Pancreas (tissue), 10 donors: ENCODE data around the gene ABTB2. TPM values are rescaled to one million over a fixed set of nuclear protein-coding genes. Genes with fewer than 3 reads are reported as not detected.

Source experiments
- ATAC-seq, 4 donors: fragments of 200-7000 bp; cut with Tn5 transposase; one replicate each; pipeline versions ENCODE4 v1.8.0 to v1.9.1; 2020; ENCODE audit warnings: mild to moderate bottlenecking in 4 of 4, moderate library complexity in 4 of 4
- DNase-seq, 6 donors: peaks; one replicate each; pipeline ENCODE4 v3.0.0-alpha.2; 2020
- FAIRE-seq: peaks from 2 replicates; lab custom pipeline; 2012; peaks lifted over from hg19 to GRCh38; lab: Jason Lieb, UNC
- H3K27ac ChIP-seq, 4 donors: fragments of 200-600 bp; sonication (generic); 1 replicate in 3 of 4; 2 replicates in 1 of 4; pipeline versions ENCODE4 v1.5.0 to v1.8.0; 2020
- H3K27me3 ChIP-seq, 4 donors: fragments of 200-600 bp; one replicate each; pipeline ENCODE4 v1.8.0; 2021
- H3K36me3 ChIP-seq, 3 donors: fragments of 200-600 bp; sonication (generic) in 1 of 3; one replicate each; pipeline versions ENCODE4 v1.5.0 to v1.8.0; 2020 to 2021
- H3K4me1 ChIP-seq, 3 donors: fragments of 200-600 bp; one replicate each; pipeline ENCODE4 v1.8.0; 2021
- H3K4me3 ChIP-seq, 4 donors: fragments of 200-600 bp; sonication (generic) in 2 of 4; one replicate each; pipeline versions ENCODE4 v1.5.0 to v1.8.0; 2020 to 2021
- H3K9me3 ChIP-seq, 4 donors: fragments of 200-600 bp; one replicate each; pipeline ENCODE4 v1.8.0; 2021
- CTCF ChIP-seq, 4 donors: fragments of 200-600 bp; sonication (generic) in 3 of 4; IDR thresholded peaks; one replicate each; pipeline versions ENCODE4 v1.5.0 to v1.8.0; 2021; ENCODE audit warnings: antibody characterized with exemption in 4 of 4
- WGBS, 2 donors: extraction: QIAGEN DNeasy Blood & Tissue Kit; methylation state at CpG; one replicate each; pipeline ENCODE4 v1.1.7; 2013; 5-methylcytosine and 5-hydroxymethylcytosine counted together
- intact Hi-C, 3 donors: fragments of 100-400 bp; cut with DNase I; formaldehyde crosslinking; loops; one replicate each; pipeline versions ENCODE4 v1.11.1 to v1.14.2; 2022
- polyA plus RNA-seq, 2 donors: library from polyadenylated mRNA; stranded (reverse); fragments of 200-250 nt; gene quantifications; one replicate each; pipeline ENCODE4 v1.2.3, GENCODE V29; 2013
- total RNA-seq, 6 donors: library from RNA; stranded (reverse); fragmentation: NEBNext Ultra II Directional in 4 of 6; extraction: Animal tissue kit (Norgen Biotek cat#: 25700) in 4 of 6; gene quantifications; one replicate each; pipeline versions ENCODE4 v1.2.1 to v1.2.4, GENCODE V29; 2021 to 2023
- donor health status: healthy with polysubstance abuse.
- donor health status: DM: no; HTN: no; CAD: no; lungs with moderate emphysema.
- donor health status: DM: no; HTN: no; CAD: no.
- donor health status: control.
- donor health status: control.
- donor health status: Bipolar disorder and iron deficiency.
- donor health status: DM: yes; HTN: yes; CAD: no.
- donor health status: DM: no; HTN: no; CAD: no.
- donor health status: DM: no; HTN: no; CAD: no.
- donor health status: DM: yes; HTN: yes; CAD: no.

ABTB2 gene
- total and polyA plus RNA-seq, 8 donors, result 0.63 to 4.4 (median 1.9) TPM

DNA sequence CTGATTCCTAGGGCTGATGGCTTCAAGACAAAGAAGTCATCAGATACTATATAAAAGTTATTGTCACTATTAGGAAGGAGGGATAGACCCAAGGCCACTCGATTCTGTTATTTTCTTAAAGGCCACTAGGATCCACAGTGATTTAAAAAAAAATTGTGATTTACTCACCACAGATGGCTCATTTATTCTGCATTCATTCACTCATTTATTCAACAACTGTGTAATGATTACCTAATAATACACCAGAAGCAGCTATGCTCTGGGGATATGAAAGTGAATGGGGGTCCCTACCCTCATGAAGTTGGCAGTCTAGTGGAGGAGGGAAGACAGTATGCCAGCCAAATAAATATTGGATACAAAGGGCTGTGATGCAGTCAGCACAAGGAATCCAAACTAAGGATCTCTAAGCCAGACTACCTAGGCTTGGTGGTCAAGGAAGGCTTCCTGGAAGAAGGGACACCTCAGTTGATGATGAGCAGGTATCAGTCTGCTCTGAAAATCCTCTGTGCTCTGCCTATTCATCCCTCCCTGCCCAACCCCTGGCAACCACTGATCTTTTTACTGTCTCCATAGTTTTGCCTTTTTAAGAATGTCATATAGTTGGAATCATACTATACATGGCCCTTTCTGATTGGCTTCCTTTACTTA, 141.9 kb downstream of the ABTB2 start:
- FAIRE-seq (no peak), ATAC-seq (no peak)

GRCh38 chr11:34214961-34215805, 142.6 kb downstream of the ABTB2 start:
- ATAC-seq, result peak in 1 of 4 donors; percentile 26

More for the DNA sequence above, 141.9 kb downstream of the ABTB2 start:
- intact Hi-C loops, result no loop called here
- no peak overlapping the region for H3K27ac ChIP-seq
- no peak for TF ChIP-seq CTCF (IDR thresholded peaks at IDR 0.05)
- H3K36me3 ChIP-seq, result no peaks in the 10 kb centered on the region
- no peaks in the 10 kb centered on the region for H3K4me1 ChIP-seq
- DNase-seq, result no peak
- no peaks in the 10 kb centered on the region for H3K27me3 ChIP-seq
- H3K9me3 ChIP-seq, result no peaks in the 10 kb centered on the region
- H3K4me3 ChIP-seq, result no peak overlapping the region
- WGBS, 2 donors, result 77 to 79% methylated on average over 1 of the region's 1 CpG

DNA sequence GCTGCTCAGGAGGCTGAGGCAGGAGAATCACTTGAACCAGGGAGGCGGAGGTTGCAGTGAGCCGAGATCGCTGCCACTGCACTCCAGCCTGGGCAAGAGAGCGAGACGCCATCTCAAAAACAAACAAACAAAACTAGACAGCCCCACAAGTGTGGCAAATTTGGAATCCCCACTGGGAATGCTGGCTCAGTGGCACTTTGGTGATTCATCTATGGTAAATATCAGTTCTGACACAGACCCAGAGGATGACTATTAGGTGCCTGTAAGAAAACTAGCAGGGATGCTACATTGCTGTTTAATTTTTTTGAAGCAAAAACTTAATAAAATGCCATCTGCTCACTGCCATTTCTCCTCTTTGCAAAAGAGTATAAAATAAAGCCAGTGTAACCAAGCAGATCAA, 144.4 kb downstream of the ABTB2 start:
- WGBS, 2 donors, result 76 to 91% methylated on average over 5 of the region's 5 CpGs
- FAIRE-seq, result no peak

More at GRCh38 chr11:34214961-34215805, 142.6 kb downstream of the ABTB2 start:
- 64 to 83% methylated on average over 5 of the region's 5 CpGs for WGBS, 2 donors
- H3K4me1 ChIP-seq, result no peaks in the 10 kb centered on the region
- no peak for FAIRE-seq
- H3K27ac ChIP-seq, result no peak overlapping the region
- intact Hi-C loops, result no loop called here
- no peaks in the 10 kb centered on the region for H3K36me3 ChIP-seq
- no peak overlapping the region for H3K4me3 ChIP-seq
- no peak for TF ChIP-seq CTCF (IDR thresholded peaks at IDR 0.05)
- H3K9me3 ChIP-seq, result no peaks in the 10 kb centered on the region
- H3K27me3 ChIP-seq, result no peaks in the 10 kb centered on the region
- no peak for DNase-seq

DNA sequence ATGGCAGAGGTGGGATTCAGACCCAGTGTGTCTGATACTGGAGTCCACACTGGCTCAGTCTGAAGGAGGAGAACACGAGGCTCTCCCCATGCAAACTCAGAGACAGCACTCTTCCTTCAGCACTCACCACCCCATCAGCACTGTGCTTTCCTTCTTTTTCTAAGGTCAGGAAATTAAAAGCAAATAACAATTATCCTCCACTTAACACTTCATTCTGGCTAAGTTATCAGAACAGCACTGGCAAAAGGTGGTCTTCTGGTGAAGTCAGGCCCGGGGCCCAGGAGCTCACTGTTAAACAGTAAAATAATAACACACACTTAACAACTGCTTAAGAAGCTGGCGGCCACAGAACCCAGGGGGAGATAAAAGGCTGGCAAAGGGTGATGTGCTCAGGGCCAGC, 145.2 kb downstream of the ABTB2 start:
- TF ChIP-seq CTCF (IDR thresholded peaks at IDR 0.05), result no peak

More for the DNA sequence above, 144.4 kb downstream of the ABTB2 start:
- Histone ChIP-seq H3K27ac (no peak overlapping the region), H3K4me3 (no peak overlapping the region), H3K27me3 (no peaks in the 10 kb centered on the region), H3K4me1 (no peaks in the 10 kb centered on the region), H3K36me3 (no peaks in the 10 kb centered on the region), H3K9me3 (no peaks in the 10 kb centered on the region)
- intact Hi-C loops, result no loop called here
- no peak for DNase-seq
- no peak for ATAC-seq
- no peak for TF ChIP-seq CTCF (IDR thresholded peaks at IDR 0.05)

More for the DNA sequence above, 145.2 kb downstream of the ABTB2 start:
- H3K27me3 ChIP-seq, result no peaks in the 10 kb centered on the region
- H3K4me3 ChIP-seq, result no peak overlapping the region
- 83 to 87% methylated on average over 3 of the region's 3 CpGs for WGBS, 2 donors
- H3K9me3 ChIP-seq, result no peaks in the 10 kb centered on the region
- intact Hi-C loops, result no loop called here
- no peak for ATAC-seq
- H3K36me3 ChIP-seq, result no peaks in the 10 kb centered on the region
- no peaks in the 10 kb centered on the region for H3K4me1 ChIP-seq
- H3K27ac ChIP-seq, result no peak overlapping the region
- DNase-seq, result no peak
- FAIRE-seq, result no peak
